ENCODE data around the gene FREM1. TPM values are rescaled to one million over a fixed set of nuclear protein-coding genes. Genes with fewer than 3 reads are reported as not detected.
A peak's percentile ranks its signal among the peaks of the same experiment; 100 is the strongest.

The FREM1 gene
- polyA plus RNA-seq, 2 donors = 0.13 to 0.18 TPM

GRCh38 chr9:14710804-14711203 lies 199.4 kb downstream of the FREM1 start:
- H3K27me3 ChIP-seq (ENCODE audit: control insufficient read depth in 1 of 2, insufficient read depth in 2 of 2, low read length in 2 of 2) = no peaks in the 10 kb centered on the region
- H3K27ac ChIP-seq (ENCODE audit: low read depth in 2 of 2, low read length in 1 of 2) = no peak overlapping the region
- H3K36me3 ChIP-seq (ENCODE audit: control insufficient read depth in 2 of 2, insufficient read depth in 2 of 2, low read length in 1 of 2) = no peaks in the 10 kb centered on the region
- no peak overlapping the region for H3K4me3 ChIP-seq (ENCODE audit: low read depth in 1 of 2, low read length in 2 of 2)
- H3K4me1 ChIP-seq (ENCODE audit: control insufficient read depth in 2 of 2, insufficient read depth in 2 of 2, low read length in 1 of 2) = no peaks in the 10 kb centered on the region
- H3K9me3 ChIP-seq (ENCODE audit: control insufficient read depth in 2 of 2, insufficient read depth in 1 of 2, low read depth in 1 of 2, low read length in 1 of 2) = no peaks in the 10 kb centered on the region

- no peaks in the 10 kb centered on the region for H3K4me1 ChIP-seq (ENCODE audit: control insufficient read depth in 2 of 2, insufficient read depth in 2 of 2, low read length in 1 of 2)
- no peak overlapping the region for H3K4me3 ChIP-seq (ENCODE audit: low read depth in 1 of 2, low read length in 2 of 2)
- H3K27me3 ChIP-seq (ENCODE audit: control insufficient read depth in 1 of 2, insufficient read depth in 2 of 2, low read length in 2 of 2) = no peaks in the 10 kb centered on the region
- H3K36me3 ChIP-seq (ENCODE audit: control insufficient read depth in 2 of 2, insufficient read depth in 2 of 2, low read length in 1 of 2) = no peaks in the 10 kb centered on the region
- 83 to 86% methylated on average over 5 of the region's 5 CpGs for WGBS, 2 donors
- peaks cover 2 to 3% of the 10 kb centered on the region in 2 donors for H3K9me3 ChIP-seq (ENCODE audit: control insufficient read depth in 2 of 2, insufficient read depth in 1 of 2, low read depth in 1 of 2, low read length in 1 of 2)
- no peak overlapping the region for H3K27ac ChIP-seq (ENCODE audit: low read depth in 2 of 2, low read length in 1 of 2)
Observed at GRCh38 chr9:14706530-14707140, 203.6 kb downstream of the FREM1 start.

- Histone ChIP-seq H3K36me3 (ENCODE audit: control insufficient read depth in 2 of 2, insufficient read depth in 2 of 2, low read length in 1 of 2) (no peaks in the 10 kb centered on the region), H3K9me3 (ENCODE audit: control insufficient read depth in 2 of 2, insufficient read depth in 1 of 2, low read depth in 1 of 2, low read length in 1 of 2) (peaks cover 2 to 3% of the 10 kb centered on the region in 2 donors), H3K27me3 (ENCODE audit: control insufficient read depth in 1 of 2, insufficient read depth in 2 of 2, low read length in 2 of 2) (no peaks in the 10 kb centered on the region), H3K4me3 (ENCODE audit: low read depth in 1 of 2, low read length in 2 of 2) (no peak overlapping the region), H3K4me1 (ENCODE audit: control insufficient read depth in 2 of 2, insufficient read depth in 2 of 2, low read length in 1 of 2) (no peaks in the 10 kb centered on the region), H3K27ac (ENCODE audit: low read depth in 2 of 2, low read length in 1 of 2) (no peak overlapping the region)
Observed at GRCh38 chr9:14705079-14705478, 205.1 kb downstream of the FREM1 start.

- no peak overlapping the region for H3K27ac ChIP-seq (ENCODE audit: low read depth in 2 of 2, low read length in 1 of 2)
- no peaks in the 10 kb centered on the region for H3K27me3 ChIP-seq (ENCODE audit: control insufficient read depth in 1 of 2, insufficient read depth in 2 of 2, low read length in 2 of 2)
- no peak overlapping the region for H3K4me3 ChIP-seq (ENCODE audit: low read depth in 1 of 2, low read length in 2 of 2)
- WGBS, 2 donors = 93 to 94% methylated on average over 3 of the region's 3 CpGs
- peaks cover 2 to 3% of the 10 kb centered on the region in 2 donors for H3K9me3 ChIP-seq (ENCODE audit: control insufficient read depth in 2 of 2, insufficient read depth in 1 of 2, low read depth in 1 of 2, low read length in 1 of 2)
- no peaks in the 10 kb centered on the region for H3K36me3 ChIP-seq (ENCODE audit: control insufficient read depth in 2 of 2, insufficient read depth in 2 of 2, low read length in 1 of 2)
- H3K4me1 ChIP-seq (ENCODE audit: control insufficient read depth in 2 of 2, insufficient read depth in 2 of 2, low read length in 1 of 2) = no peaks in the 10 kb centered on the region
Observed at GRCh38 chr9:14704281-14704680, 205.9 kb downstream of the FREM1 start.

GRCh38 chr9:14702200-14702720 lies 208.0 kb downstream of the FREM1 start:
- Histone ChIP-seq H3K4me3 (ENCODE audit: low read depth in 1 of 2, low read length in 2 of 2) (no peak overlapping the region), H3K36me3 (ENCODE audit: control insufficient read depth in 2 of 2, insufficient read depth in 2 of 2, low read length in 1 of 2) (no peaks in the 10 kb centered on the region), H3K4me1 (ENCODE audit: control insufficient read depth in 2 of 2, insufficient read depth in 2 of 2, low read length in 1 of 2) (no peaks in the 10 kb centered on the region), H3K9me3 (ENCODE audit: control insufficient read depth in 2 of 2, insufficient read depth in 1 of 2, low read depth in 1 of 2, low read length in 1 of 2) (peaks cover 2 to 3% of the 10 kb centered on the region in 2 donors), H3K27ac (ENCODE audit: low read depth in 2 of 2, low read length in 1 of 2) (no peak overlapping the region), H3K27me3 (ENCODE audit: control insufficient read depth in 1 of 2, insufficient read depth in 2 of 2, low read length in 2 of 2) (no peaks in the 10 kb centered on the region)
- whole genome bisulfite sequencing, 2 donors = 56 to 60% methylated on average over 4 of the region's 4 CpGs

- Histone ChIP-seq H3K27me3 (ENCODE audit: control insufficient read depth in 1 of 2, insufficient read depth in 2 of 2, low read length in 2 of 2) (no peaks in the 10 kb centered on the region), H3K9me3 (ENCODE audit: control insufficient read depth in 2 of 2, insufficient read depth in 1 of 2, low read depth in 1 of 2, low read length in 1 of 2) (no peaks in the 10 kb centered on the region), H3K4me1 (ENCODE audit: control insufficient read depth in 2 of 2, insufficient read depth in 2 of 2, low read length in 1 of 2) (no peaks in the 10 kb centered on the region), H3K36me3 (ENCODE audit: control insufficient read depth in 2 of 2, insufficient read depth in 2 of 2, low read length in 1 of 2) (peaks cover 0 to 2% of the 10 kb centered on the region in 2 donors), H3K4me3 (ENCODE audit: low read depth in 1 of 2, low read length in 2 of 2) (peak within 1 kb of the TSS; percentile 83), H3K27ac (ENCODE audit: low read depth in 2 of 2, low read length in 1 of 2) (peak within 1 kb of the TSS; percentile 38 to 45)
- WGBS, 2 donors = 2 to 3% methylated on average over 30 to 48 of the region's 50 CpGs
Observed at GRCh38 chr9:14693251-14693861, 216.9 kb downstream of the FREM1 start, which contains the start of gene ZDHHC21. TSS of gene ZDHHC21 (minus strand) at chr9:14693432. CDS start at chr9:14674340, 19,092 bp downstream.

GRCh38 chr9:14692470-14693250 lies 217.6 kb downstream of the FREM1 start:
- peak overlapping the region; percentile 38 to 45 for H3K27ac ChIP-seq (ENCODE audit: low read depth in 2 of 2, low read length in 1 of 2)

GRCh38 chr9:14690948-14691730 lies 219.1 kb downstream of the FREM1 start:
- H3K4me1 ChIP-seq (ENCODE audit: control insufficient read depth in 2 of 2, insufficient read depth in 2 of 2, low read length in 1 of 2) = no peaks in the 10 kb centered on the region
- H3K4me3 ChIP-seq (ENCODE audit: low read depth in 1 of 2, low read length in 2 of 2) = no peak overlapping the region
- 70 to 73% methylated on average over 7 of the region's 7 CpGs for WGBS, 2 donors
- no peaks in the 10 kb centered on the region for H3K9me3 ChIP-seq (ENCODE audit: control insufficient read depth in 2 of 2, insufficient read depth in 1 of 2, low read depth in 1 of 2, low read length in 1 of 2)
- no peaks in the 10 kb centered on the region for H3K27me3 ChIP-seq (ENCODE audit: control insufficient read depth in 1 of 2, insufficient read depth in 2 of 2, low read length in 2 of 2)
- peak overlapping the region; percentile 18 to 55 for H3K27ac ChIP-seq (ENCODE audit: low read depth in 2 of 2, low read length in 1 of 2)
- H3K36me3 ChIP-seq (ENCODE audit: control insufficient read depth in 2 of 2, insufficient read depth in 2 of 2, low read length in 1 of 2) = peaks cover 0 to 6% of the 10 kb centered on the region in 2 donors

More at GRCh38 chr9:14692470-14693250, 217.6 kb downstream of the FREM1 start:
- WGBS, 2 donors = 2 to 3% methylated on average over 11 to 27 of the region's 35 CpGs
- peaks cover 0 to 6% of the 10 kb centered on the region in 2 donors for H3K36me3 ChIP-seq (ENCODE audit: control insufficient read depth in 2 of 2, insufficient read depth in 2 of 2, low read length in 1 of 2)
- H3K27me3 ChIP-seq (ENCODE audit: control insufficient read depth in 1 of 2, insufficient read depth in 2 of 2, low read length in 2 of 2) = no peaks in the 10 kb centered on the region
- H3K4me1 ChIP-seq (ENCODE audit: control insufficient read depth in 2 of 2, insufficient read depth in 2 of 2, low read length in 1 of 2) = no peaks in the 10 kb centered on the region
- no peaks in the 10 kb centered on the region for H3K9me3 ChIP-seq (ENCODE audit: control insufficient read depth in 2 of 2, insufficient read depth in 1 of 2, low read depth in 1 of 2, low read length in 1 of 2)
- peak overlapping the region; percentile 83 for H3K4me3 ChIP-seq (ENCODE audit: low read depth in 1 of 2, low read length in 2 of 2)
